ENCODE data around the gene CCL27.

Gene CCL27

DNA sequence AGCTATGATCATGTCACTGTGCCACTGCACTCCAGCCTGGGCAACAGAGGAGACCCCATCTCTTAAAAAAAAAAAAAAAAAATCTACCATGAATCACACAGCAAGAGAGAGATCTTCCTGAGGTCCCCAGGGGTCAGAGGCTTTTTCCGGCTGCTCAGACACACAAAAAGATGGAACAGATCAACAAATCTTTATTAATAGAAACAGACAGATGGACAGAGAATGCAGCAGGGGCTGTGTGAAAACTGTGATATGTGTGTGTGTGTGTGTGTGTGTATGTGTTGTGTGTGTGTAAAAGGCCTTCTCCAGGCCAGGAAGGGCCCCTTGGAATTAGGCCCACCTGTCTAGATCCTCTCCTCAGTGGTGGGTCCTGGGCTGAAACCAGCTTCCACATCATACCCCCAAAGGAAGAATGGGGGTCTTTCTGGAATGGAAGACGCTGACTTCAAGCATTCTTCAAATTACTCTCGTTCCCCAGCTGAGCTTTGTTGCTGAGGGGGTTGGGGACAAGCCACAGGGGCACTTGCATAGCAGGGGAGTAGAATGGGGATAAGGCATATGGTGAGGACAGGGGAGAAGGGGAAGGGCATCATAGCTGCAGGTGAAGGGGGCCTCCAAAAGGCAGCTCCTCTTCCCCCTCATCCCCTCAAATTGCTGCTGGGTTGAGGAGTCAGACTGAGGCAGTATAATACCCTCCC is 27.8 kb downstream of the CCL27 start:
- ChIA-PET POLR2A (ENCODE audit: low non-redundant PET) (interaction anchor here (0.6 to 1.1 kb wide), 4 partner anchors 12 to 162 kb away, joined by 3 to 10 read pairs (median 4); partner anchors contain the start of gene GALT), CTCF (interaction anchor here (0.5 to 2.1 kb wide), 22 partner anchors 9 to 1064 kb away, joined by 3 to 12 read pairs (median 6); partner anchors contain the start of genes DCTN3, GALT and IL11RA)
- DNase-seq (ENCODE audit: low spot score) = no peak
- peak overlapping the region; percentile 79 for H3K27ac ChIP-seq
- TF ChIP-seq, protein P1, sequence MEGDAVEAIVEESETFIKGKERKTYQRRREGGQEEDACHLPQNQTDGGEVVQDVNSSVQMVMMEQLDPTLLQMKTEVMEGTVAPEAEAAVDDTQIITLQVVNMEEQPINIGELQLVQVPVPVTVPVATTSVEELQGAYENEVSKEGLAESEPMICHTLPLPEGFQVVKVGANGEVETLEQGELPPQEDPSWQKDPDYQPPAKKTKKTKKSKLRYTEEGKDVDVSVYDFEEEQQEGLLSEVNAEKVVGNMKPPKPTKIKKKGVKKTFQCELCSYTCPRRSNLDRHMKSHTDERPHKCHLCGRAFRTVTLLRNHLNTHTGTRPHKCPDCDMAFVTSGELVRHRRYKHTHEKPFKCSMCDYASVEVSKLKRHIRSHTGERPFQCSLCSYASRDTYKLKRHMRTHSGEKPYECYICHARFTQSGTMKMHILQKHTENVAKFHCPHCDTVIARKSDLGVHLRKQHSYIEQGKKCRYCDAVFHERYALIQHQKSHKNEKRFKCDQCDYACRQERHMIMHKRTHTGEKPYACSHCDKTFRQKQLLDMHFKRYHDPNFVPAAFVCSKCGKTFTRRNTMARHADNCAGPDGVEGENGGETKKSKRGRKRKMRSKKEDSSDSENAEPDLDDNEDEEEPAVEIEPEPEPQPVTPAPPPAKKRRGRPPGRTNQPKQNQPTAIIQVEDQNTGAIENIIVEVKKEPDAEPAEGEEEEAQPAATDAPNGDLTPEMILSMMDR (conservative IDR thresholded peaks at IDR 0.05; ENCODE audit: low read depth) = no peak

DNA sequence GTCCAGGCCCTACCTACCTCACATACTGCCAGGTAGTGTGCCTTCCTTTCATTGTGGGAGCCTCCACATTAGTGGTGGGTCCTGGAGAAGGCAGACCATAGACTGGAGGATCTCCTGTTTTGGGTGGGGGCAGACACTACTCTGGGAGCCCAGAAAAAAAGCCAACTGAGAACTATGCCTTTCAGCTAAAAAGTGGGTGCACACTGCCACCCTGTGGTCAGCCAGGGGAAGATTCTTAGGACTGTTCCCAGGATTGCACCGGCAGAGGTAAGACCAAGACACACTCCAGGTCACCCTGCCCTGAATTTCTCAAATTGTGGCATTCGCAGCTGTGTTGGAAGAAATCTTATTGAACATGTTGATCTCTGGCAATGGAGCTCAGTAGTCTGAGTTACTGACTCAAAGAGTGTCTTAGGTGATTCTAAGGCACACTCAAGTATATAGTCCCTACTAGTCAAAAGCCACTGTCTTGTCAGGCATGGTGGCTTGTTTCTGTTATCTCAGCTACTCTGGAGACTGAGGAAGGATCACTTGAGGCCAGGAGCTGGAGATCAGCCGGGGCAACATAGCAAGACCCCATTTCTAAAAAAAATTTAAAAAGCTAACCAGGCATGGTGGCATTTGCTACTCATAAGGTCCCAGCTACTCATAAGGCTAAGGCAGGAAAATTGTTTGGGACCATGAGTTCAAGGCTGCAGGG is 28.5 kb downstream of the CCL27 start:
- TF ChIP-seq, protein P1 (conservative IDR thresholded peaks at IDR 0.05; ENCODE audit: low read depth) = peak; percentile 98
- ChIA-PET CTCF (interaction anchor here (0.6 to 2.1 kb wide), 25 partner anchors 9 to 1469 kb away, joined by 3 to 12 read pairs (median 6); partner anchors contain the start of genes DCTN3, GALT and IL11RA), POLR2A (ENCODE audit: low non-redundant PET) (interaction anchor here (0.7 kb wide), 2 partner anchors 24 to 163 kb away, joined by 4 to 10 read pairs; no protein-coding TSS in a partner anchor)
- no peak overlapping the region for H3K27ac ChIP-seq
- peak; percentile 87 for DNase-seq (ENCODE audit: low spot score)

DNA sequence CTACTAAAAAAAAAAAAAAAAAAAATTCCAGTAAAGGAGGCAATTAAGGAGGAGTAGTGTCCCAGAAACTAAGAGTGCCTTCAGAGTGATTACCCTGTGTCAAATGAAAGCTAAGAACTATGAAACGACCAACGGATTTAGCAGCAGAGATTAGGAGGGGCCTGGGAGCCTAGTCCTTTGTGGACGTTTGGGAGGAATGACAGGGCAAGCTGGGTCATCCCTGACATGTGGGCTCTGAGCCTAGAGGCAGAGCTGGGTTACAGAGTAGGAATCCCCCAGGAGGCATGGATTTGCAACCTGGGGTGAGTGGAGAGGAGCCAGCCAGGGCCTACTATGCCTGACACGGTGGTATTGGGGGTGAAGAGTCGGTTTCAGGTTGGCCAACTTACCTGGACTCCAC is 29.3 kb downstream of the CCL27 start:
- ChIA-PET CTCF (interaction anchor here (0.6 to 2.1 kb wide), 19 partner anchors 8 to 1470 kb away, joined by 3 to 12 read pairs (median 6); partner anchors contain the start of genes DCTN3, ENHO and GALT), POLR2A (ENCODE audit: low non-redundant PET) (no interaction called here)
- no peak for DNase-seq (ENCODE audit: low spot score)
- H3K27ac ChIP-seq = no peak overlapping the region
- TF ChIP-seq, protein P1 (conservative IDR thresholded peaks at IDR 0.05; ENCODE audit: low read depth) = no peak

DNA sequence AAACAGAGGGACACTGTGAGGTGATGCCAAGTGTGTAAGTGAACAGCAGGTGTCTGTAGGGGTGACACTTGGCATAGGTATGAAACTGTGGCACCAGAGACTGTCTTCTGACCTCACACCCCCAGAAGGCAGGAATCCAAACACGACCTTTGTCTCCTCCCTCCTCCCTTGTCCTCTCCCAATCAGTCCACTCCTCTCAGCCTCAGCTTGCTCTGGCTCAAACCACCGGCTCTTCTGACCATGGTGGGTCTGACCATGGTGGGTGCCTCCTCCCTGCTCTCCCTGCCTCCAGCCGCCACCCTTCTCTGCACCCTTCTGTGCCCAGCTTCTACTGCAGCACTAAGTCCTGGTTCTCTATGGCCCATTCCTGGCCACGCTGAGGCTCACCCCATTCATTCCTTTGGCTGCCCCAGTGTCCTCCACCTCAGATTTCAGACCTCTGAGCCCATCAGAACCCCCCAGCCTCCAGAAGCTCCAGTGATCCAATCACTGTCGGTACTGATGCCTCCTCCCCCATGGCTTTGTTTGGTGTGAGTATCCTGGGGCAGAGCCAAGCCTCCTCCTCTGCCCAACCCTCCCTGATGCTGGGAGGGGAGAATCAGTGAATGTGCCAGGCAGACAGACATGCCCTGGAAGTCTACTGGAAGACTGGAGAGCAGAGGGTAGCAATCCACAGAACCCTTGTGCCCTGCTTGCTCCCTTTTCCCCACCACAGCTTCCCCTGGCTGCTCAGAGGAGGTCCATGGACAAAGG is 31.9 kb downstream of the CCL27 start:
- CTCF ChIA-PET = no interaction called here
- POLR2A ChIA-PET (ENCODE audit: low non-redundant PET) = no interaction called here
- TF ChIP-seq, protein P1 (conservative IDR thresholded peaks at IDR 0.05; ENCODE audit: low read depth) = no peak
- H3K27ac ChIP-seq = no peak overlapping the region
- peak; percentile 45 for DNase-seq (ENCODE audit: low spot score)

DNA sequence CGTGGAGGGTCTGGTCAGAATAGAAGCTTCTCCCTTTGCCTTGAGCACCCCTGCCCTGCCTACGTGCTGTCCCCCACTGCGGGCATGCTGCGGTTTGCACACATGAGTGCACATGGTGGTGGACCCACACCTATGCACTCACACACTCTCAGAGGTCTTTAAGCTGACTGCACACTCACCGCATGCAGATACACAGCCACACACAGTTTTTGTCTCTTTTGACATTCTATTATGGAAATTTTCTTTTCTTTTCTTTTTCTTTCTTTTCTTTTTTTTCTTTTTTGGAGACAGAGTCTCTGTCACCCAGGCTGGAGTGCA is 33.0 kb downstream of the CCL27 start:
- ChIA-PET POLR2A (ENCODE audit: low non-redundant PET) (no interaction called here), CTCF (no interaction called here)
- TF ChIP-seq, protein P1 (conservative IDR thresholded peaks at IDR 0.05; ENCODE audit: low read depth) = no peak
- DNase-seq (ENCODE audit: low spot score) = no peak
- no peak overlapping the region for H3K27ac ChIP-seq
